Choroid plexus epithelial cell (primary cell): ENCODE results near the gene HCN2.

ENCODE experiments used
- DNase-seq: peaks from one replicate; pipeline ENCODE4 v3.0.0-alpha.2; 2010; ENCODE audit warnings: low read depth
- H3K4me3 ChIP-seq: 2 replicates; pipeline ENCODE4 v1.5.1; 2011; ENCODE audit warnings: low read depth, mild to moderate bottlenecking, control low read depth, low read length, moderate library complexity
- TF ChIP-seq, protein P1 (sequence below): conservative IDR thresholded peaks from 2 replicates; pipeline ENCODE4 v1.5.1; 2011; ENCODE audit warnings: low read depth, mild to moderate bottlenecking, control low read depth, inconsistent platforms, low read length, moderate library complexity

HCN2 gene

DNA sequence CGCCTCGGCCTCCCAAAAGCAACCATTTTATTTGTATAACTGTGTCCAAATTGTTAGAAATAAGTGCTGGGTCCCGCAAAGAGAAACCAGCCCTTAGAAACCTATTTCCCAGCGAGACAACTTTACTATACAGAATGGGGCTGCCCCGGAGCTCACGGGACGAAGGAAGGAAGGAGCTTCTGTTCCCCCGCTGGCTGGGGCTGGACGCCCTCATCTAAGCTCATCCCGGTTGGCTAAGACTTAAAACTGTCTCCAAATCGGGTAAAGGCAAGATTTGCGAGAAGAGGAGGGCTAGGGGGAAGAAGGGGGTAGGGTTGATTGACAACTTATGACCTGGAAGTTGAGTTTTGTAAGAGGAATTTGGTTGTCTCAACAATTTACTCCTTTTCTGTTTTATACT is 29.6 kb upstream of the HCN2 start:
- no peak overlapping the region for H3K4me3 ChIP-seq
- no peak for DNase-seq
- TF ChIP-seq, protein P1, sequence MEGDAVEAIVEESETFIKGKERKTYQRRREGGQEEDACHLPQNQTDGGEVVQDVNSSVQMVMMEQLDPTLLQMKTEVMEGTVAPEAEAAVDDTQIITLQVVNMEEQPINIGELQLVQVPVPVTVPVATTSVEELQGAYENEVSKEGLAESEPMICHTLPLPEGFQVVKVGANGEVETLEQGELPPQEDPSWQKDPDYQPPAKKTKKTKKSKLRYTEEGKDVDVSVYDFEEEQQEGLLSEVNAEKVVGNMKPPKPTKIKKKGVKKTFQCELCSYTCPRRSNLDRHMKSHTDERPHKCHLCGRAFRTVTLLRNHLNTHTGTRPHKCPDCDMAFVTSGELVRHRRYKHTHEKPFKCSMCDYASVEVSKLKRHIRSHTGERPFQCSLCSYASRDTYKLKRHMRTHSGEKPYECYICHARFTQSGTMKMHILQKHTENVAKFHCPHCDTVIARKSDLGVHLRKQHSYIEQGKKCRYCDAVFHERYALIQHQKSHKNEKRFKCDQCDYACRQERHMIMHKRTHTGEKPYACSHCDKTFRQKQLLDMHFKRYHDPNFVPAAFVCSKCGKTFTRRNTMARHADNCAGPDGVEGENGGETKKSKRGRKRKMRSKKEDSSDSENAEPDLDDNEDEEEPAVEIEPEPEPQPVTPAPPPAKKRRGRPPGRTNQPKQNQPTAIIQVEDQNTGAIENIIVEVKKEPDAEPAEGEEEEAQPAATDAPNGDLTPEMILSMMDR, result no peak

DNA sequence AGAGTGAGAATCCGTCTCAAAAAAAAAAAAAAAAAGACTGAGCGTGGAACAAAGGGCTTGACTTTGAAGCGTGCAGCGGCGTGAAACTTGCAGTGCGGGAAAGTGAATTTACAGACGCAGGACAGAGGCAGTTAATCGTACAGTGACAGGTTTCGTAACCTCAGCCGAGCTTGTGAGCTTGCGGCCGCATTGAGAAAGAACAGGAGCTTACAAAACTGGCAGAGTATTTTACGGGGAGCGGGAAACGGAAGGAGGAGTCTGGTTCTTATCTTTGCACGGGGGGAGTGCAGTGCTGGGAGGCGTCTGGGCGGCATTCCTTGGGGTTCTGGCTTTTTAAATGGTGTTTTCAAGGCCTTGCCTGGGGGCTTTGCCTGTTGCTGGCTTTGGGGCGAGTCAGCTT is 23.3 kb upstream of the HCN2 start:
- DNase-seq, result no peak
- TF ChIP-seq, protein P1, result no peak
- no peak overlapping the region for H3K4me3 ChIP-seq

DNA sequence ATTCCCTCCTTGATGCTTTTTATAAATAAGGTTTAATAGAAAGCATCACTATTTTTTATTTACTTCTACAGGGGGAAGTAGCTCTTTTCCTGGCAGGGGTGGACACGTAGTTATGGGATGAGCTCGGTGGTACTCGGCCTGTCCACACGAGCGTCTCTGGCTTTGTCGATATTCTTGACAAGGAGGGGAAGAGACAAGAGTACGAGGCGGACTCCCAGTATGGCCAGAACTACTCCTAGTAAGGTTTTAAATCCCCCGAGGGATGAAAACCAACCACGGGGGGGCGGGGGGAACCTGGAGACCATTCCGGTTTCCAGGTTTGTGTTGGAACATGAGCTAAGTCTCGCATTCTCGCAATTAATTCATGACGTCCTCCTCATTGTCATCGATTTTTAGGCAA is 22.8 kb upstream of the HCN2 start:
- no peak for DNase-seq
- H3K4me3 ChIP-seq, result no peak overlapping the region
- TF ChIP-seq, protein P1, result no peak

DNA sequence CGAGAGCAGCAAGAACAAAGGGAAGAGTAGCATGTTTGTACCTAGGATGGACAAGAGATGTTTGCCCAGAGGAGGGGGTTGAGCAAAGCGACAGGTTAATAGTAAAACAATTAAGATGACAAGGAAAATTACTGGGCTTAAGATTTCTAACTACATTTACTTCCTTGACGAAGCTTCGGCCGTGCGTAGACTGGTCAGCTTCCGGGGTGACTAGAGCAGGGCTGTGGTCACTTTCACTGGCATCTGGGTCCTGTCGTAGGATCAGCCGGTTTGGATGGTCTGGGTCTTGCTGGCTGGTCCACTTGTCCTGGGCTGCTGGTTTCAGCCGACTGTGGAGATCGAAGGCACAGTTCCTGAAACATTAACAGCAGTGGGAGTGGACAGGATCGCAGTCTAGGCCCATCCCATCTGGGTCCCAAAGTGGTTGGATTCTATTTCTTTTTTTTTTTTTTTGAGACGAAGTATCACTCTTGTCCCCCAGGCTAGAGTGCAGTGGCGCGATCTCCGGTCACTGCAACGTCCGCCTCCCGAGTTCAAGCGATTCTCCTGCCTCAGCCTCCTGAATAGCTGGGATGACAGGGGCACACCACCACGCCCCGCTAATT is 22.3 kb upstream of the HCN2 start:
- TF ChIP-seq, protein P1, result no peak
- H3K4me3 ChIP-seq, result no peak overlapping the region

DNA sequence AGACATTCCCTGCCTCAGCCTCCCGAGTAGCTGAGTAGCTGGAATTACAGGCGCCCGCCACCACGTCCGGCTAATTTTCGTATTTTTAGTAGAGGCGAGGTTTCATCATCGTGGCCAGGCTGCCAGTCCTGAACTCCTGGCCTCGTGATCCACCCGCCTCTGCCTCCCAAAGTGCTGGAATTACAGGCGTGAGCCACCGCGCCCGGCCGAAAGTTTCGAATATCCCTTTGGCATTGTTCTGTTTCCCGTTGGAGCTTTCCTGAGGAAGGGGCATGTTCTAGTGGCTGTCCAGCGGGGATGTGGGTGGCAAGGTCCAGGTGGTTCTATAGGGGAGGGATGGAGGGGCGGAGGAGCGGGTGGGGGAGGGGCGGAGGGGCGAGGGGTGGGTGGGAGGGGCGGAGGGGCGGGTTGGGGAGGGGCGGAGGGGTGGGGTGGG is 19.4 kb upstream of the HCN2 start:
- no peak overlapping the region for H3K4me3 ChIP-seq
- no peak for DNase-seq
- TF ChIP-seq, protein P1, result no peak

More for the DNA sequence above, 22.3 kb upstream of the HCN2 start:
- DNase-seq, result no peak

DNA sequence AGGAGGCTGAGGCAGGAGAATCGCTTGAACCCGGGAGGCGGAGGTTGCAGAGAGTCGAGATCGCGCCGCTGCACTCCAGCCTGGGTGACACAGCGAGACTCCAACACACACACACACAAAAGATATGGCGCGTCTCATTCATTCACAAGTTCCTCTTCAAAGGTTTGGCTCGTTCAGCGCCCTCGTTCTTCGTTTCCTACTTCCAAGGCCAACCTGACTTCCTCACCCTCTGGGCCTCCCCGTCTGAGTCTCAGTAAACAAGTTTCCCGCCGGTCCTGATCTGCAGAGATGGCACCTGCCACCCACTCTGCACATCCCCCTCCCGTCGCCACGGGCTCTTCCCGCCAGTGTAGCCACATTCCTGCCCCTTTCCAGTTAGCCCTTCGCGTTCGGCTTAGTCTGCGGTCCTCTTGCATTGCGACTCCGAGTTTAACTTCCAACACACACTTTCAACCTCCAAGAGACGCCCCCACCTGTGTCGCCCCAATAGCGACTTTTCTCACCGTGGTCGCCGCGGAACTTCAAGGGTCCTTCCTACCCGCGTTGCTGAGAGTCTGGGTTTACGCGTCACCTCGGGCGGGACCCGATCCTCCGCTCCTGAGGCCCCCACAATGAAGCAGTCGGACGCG is 18.6 kb upstream of the HCN2 start:
- DNase-seq, result no peak
- peak overlapping the region; percentile 64 for H3K4me3 ChIP-seq
- TF ChIP-seq, protein P1, result no peak

DNA sequence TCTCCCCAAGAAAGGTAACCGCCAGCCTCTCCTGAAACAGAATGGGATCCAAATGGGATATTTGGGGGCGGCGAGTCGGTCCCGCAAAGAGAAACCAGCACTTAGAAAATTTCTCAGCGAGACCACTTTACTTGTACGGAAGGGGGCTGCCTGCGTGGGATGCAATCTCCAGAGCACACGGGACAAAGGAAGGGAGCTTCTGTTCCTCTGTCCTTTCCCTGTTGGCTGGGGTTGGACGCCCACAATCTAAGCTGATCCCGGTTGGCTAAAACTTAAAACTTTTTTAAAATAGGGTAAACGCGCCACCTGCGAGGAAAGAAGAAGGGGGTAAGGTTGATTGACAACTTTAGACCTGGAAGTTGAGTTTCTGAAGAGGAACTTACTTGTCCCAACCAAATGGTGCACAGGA is 18.1 kb upstream of the HCN2 start:
- DNase-seq, result peak; percentile 47
- TF ChIP-seq, protein P1, result no peak
- peak overlapping the region; percentile 64 for H3K4me3 ChIP-seq
